ENCODE data around the gene RPL41. TPM values are rescaled to one million over a fixed set of nuclear protein-coding genes. Genes with fewer than 3 reads are reported as not detected.

RPL41 gene
- total RNA-seq, 1 experiment from 2014 or later: 3,051 TPM

DNA sequence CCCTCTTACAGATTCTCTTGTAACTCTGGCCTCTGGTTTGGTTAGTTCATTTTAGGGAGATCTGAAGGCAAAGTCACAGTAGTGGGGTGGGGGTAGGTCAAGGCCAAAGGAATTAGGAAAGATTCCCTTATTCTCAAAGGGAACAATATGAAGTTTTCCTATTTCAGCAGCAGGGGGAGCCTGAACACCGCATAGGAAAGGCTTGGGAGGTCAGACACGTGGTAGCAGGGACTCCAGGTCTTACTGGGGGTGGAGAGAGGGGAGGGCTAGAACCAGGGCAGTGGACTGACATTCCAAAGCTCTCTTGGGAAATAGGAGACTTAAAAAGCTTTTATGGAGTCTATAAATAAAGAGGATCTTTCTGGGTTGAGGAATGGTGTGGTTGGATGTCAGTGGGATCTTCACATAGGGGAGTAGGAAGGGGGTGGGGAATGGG, 2.9 kb downstream of the RPL41 start:
- H3K9me3 ChIP-seq: no peaks in the 10 kb centered on the region
- H3K4me1 ChIP-seq: peaks cover 18% of the 10 kb centered on the region

DNA sequence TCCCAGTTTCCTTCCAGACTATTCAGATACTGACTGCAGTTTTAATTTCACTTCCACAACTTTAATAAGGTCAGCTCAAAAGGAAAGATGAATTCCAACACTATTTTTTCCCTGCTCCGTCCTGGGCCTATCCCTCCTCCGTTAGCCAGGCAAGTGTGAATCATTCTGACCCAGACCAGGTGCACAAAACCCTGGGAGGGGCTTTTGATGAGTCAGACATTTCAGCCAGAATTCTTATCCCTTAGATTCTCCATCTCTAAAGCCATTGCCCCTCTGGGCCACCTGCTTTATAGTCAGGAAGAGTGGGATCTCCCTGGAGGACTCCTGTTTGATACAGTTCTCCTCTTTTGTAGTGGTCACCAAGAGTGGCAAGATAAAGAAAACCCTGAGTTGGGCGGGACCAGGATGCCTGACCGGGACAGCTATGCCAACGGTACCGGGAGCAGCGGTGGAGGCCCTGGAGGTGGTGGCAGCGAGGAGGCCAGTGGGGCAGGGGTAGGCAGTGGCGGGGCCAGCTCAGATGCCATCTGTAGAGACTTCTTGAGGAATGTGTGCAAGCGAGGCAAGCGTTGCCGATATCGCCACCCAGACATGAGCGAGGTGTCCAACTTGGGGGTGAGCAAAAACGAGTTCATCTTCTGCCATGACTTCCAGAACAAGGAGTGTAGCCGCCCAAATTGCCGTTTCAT, 3.9 kb downstream of the RPL41 start:
- intact Hi-C loops (cut with micrococcal nuclease; ENCODE audit: unreplicated experiment): no loop called here
- ChIA-PET CTCF (interaction anchor here (0.6 to 3.3 kb wide), 18 partner anchors 7 to 516 kb away, joined by 3 to 99 read pairs (median 4); partner anchors contain the start of genes CNPY2, ESYT1, MYL6 and MYL6B), POLR2A (interaction anchor here (0.6 to 3.5 kb wide), 5 partner anchors 8 to 101 kb away, joined by 3 to 27 read pairs (median 9); partner anchors contain the start of genes ESYT1, MYL6, RNF41 and SMARCC2)
- H3K4me3 Mint-ChIP-seq (ENCODE audit: unreplicated experiment): no peak overlapping the region
- H3K4me1 ChIP-seq: peaks cover 18% of the 10 kb centered on the region
- DNase-seq: no peak
- H3K4me1 Mint-ChIP-seq (ENCODE audit: low read depth, unreplicated experiment): peaks cover 13% of the 10 kb centered on the region
- 0 out of 2 replicates have a peak, but pooled peaks cover 1% of the 10 kb centered on the region for H3K36me3 ChIP-seq (ENCODE audit: control insufficient read depth, insufficient read depth, low read length)
- H3K9me3 ChIP-seq: no peaks in the 10 kb centered on the region
- no peaks in the 10 kb centered on the region for H3K27me3 ChIP-seq (replicated peaks; ENCODE audit: control insufficient read depth, insufficient read depth, low read length)
- BruUV-seq (replicated peaks): no TSS peak
- peak overlapping the region; percentile 100 for H3K27ac Mint-ChIP-seq (ENCODE audit: unreplicated experiment)
- H3K4me3 ChIP-seq (ENCODE audit: low read depth, low read length): no peak overlapping the region
- peaks cover 2% of the 10 kb centered on the region for H3K27me3 Mint-ChIP-seq (ENCODE audit: insufficient read depth, unreplicated experiment)
- TF ChIP-seq, protein P1, sequence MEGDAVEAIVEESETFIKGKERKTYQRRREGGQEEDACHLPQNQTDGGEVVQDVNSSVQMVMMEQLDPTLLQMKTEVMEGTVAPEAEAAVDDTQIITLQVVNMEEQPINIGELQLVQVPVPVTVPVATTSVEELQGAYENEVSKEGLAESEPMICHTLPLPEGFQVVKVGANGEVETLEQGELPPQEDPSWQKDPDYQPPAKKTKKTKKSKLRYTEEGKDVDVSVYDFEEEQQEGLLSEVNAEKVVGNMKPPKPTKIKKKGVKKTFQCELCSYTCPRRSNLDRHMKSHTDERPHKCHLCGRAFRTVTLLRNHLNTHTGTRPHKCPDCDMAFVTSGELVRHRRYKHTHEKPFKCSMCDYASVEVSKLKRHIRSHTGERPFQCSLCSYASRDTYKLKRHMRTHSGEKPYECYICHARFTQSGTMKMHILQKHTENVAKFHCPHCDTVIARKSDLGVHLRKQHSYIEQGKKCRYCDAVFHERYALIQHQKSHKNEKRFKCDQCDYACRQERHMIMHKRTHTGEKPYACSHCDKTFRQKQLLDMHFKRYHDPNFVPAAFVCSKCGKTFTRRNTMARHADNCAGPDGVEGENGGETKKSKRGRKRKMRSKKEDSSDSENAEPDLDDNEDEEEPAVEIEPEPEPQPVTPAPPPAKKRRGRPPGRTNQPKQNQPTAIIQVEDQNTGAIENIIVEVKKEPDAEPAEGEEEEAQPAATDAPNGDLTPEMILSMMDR (IDR thresholded peaks at IDR 0.05; ENCODE audit: insufficient read depth in 1 of 2, low read depth in 1 of 2, low read length in 1 of 2, severe bottlenecking in 1 of 2, unreplicated experiment in 1 of 2): no peak
- no peaks in the 10 kb centered on the region for H3K9me3 Mint-ChIP-seq (ENCODE audit: unreplicated experiment)
- H3K36me3 Mint-ChIP-seq (ENCODE audit: insufficient read depth, unreplicated experiment): peaks cover 34% of the 10 kb centered on the region

More for the DNA sequence above, 2.9 kb downstream of the RPL41 start:
- Mint-ChIP-seq H3K27ac (ENCODE audit: unreplicated experiment) (peak overlapping the region; percentile 100), H3K36me3 (ENCODE audit: insufficient read depth, unreplicated experiment) (peaks cover 34% of the 10 kb centered on the region), H3K4me1 (ENCODE audit: low read depth, unreplicated experiment) (peaks cover 13% of the 10 kb centered on the region), H3K4me3 (ENCODE audit: unreplicated experiment) (peak overlapping the region; percentile 97), H3K9me3 (ENCODE audit: unreplicated experiment) (no peaks in the 10 kb centered on the region), H3K27me3 (ENCODE audit: insufficient read depth, unreplicated experiment) (peaks cover 2% of the 10 kb centered on the region)
- 0 out of 2 replicates have a peak, but pooled peaks cover 1% of the 10 kb centered on the region for H3K36me3 ChIP-seq (ENCODE audit: control insufficient read depth, insufficient read depth, low read length)
- ChIA-PET POLR2A (interaction anchor here (0.6 to 3.5 kb wide), 5 partner anchors 9 to 102 kb away, joined by 3 to 27 read pairs (median 9); partner anchors contain the start of genes ESYT1, MYL6, RNF41 and SMARCC2), CTCF (interaction anchor here (0.6 to 3.3 kb wide), 19 partner anchors 8 to 517 kb away, joined by 3 to 99 read pairs (median 4); partner anchors contain the start of genes CNPY2, ESYT1, MYL6 and MYL6B)
- peak; percentile 91 to 93 for DNase-seq
- TF ChIP-seq, protein P1 (IDR thresholded peaks at IDR 0.05; ENCODE audit: insufficient read depth in 1 of 2, low read depth in 1 of 2, low read length in 1 of 2, severe bottlenecking in 1 of 2, unreplicated experiment in 1 of 2): peak; percentile 75 to 79
- no TSS peak for BruUV-seq (replicated peaks)
- no peak overlapping the region for H3K4me3 ChIP-seq (ENCODE audit: low read depth, low read length)
- no peaks in the 10 kb centered on the region for H3K27me3 ChIP-seq (replicated peaks; ENCODE audit: control insufficient read depth, insufficient read depth, low read length)
- intact Hi-C loops (cut with micrococcal nuclease; ENCODE audit: unreplicated experiment): loop anchor here (1.0 to 10.0 kb wide), 6 partner anchors 9 to 375 kb away; partner anchors contain the start of genes COQ10A, ESYT1, GDF11 and MYL6B

GRCh38 chr12:56121204-56121870, 4.9 kb downstream of the RPL41 start:
- ChIA-PET POLR2A (no interaction called here), CTCF (no interaction called here)
- no peaks in the 10 kb centered on the region for H3K9me3 Mint-ChIP-seq (ENCODE audit: unreplicated experiment)
- H3K4me3 Mint-ChIP-seq (ENCODE audit: unreplicated experiment): no peak overlapping the region
- TF ChIP-seq, protein P1 (IDR thresholded peaks at IDR 0.05; ENCODE audit: insufficient read depth in 1 of 2, low read depth in 1 of 2, low read length in 1 of 2, severe bottlenecking in 1 of 2, unreplicated experiment in 1 of 2): no peak
- peaks cover 33% of the 10 kb centered on the region for H3K36me3 Mint-ChIP-seq (ENCODE audit: insufficient read depth, unreplicated experiment)
- peaks cover 2% of the 10 kb centered on the region for H3K27me3 Mint-ChIP-seq (ENCODE audit: insufficient read depth, unreplicated experiment)
- Histone ChIP-seq H3K36me3 (ENCODE audit: control insufficient read depth, insufficient read depth, low read length) (0 out of 2 replicates have a peak, but pooled peaks cover 1% of the 10 kb centered on the region), H3K27me3 (replicated peaks; ENCODE audit: control insufficient read depth, insufficient read depth, low read length) (no peaks in the 10 kb centered on the region), H3K9me3 (no peaks in the 10 kb centered on the region), H3K4me1 (peaks cover 19% of the 10 kb centered on the region), H3K4me3 (ENCODE audit: low read depth, low read length) (no peak overlapping the region)
- BruUV-seq (replicated peaks): no TSS peak
- no peak overlapping the region for H3K27ac Mint-ChIP-seq (ENCODE audit: unreplicated experiment)
- no peak for DNase-seq
- intact Hi-C loops (cut with micrococcal nuclease; ENCODE audit: unreplicated experiment): no loop called here
- H3K4me1 Mint-ChIP-seq (ENCODE audit: low read depth, unreplicated experiment): peaks cover 18% of the 10 kb centered on the region

All from Caco-2 (cell line).